Coronary artery (tissue), 2 donors: ENCODE measurements around the gene DHRS7C.
A peak's percentile ranks its signal among the peaks of the same experiment; 100 is the strongest.

Source experiments
- DNase-seq: peaks from one replicate; pipeline ENCODE4 v3.0.0-alpha.2; 2017; ENCODE audit warnings: low spot score
- H3K27ac ChIP-seq, 2 donors: fragments of 200-600 bp; sonication (generic); one replicate each; pipeline ENCODE4 v1.5.1; 2016 to 2019
- H3K4me3 ChIP-seq: fragments of 200-600 bp; sonication (generic); 2 replicates; pipeline ENCODE4 v1.5.1; 2016; ENCODE audit warnings: mild to moderate bottlenecking, moderate library complexity
- CTCF ChIP-seq: fragments of 200-600 bp; sonication (generic); IDR thresholded peaks from one replicate; pipeline ENCODE4 v1.5.1; 2019; ENCODE audit warnings: antibody characterized with exemption

The DHRS7C gene

GRCh38 chr17:9780552-9780951, 10.8 kb downstream of the DHRS7C start:
- no peak overlapping the region for H3K4me3 ChIP-seq
- TF ChIP-seq CTCF = no peak
- DNase-seq = no peak
- no peak overlapping the region for H3K27ac ChIP-seq

GRCh38 chr17:9776911-9777310, 14.5 kb downstream of the DHRS7C start:
- no peak for DNase-seq
- Histone ChIP-seq H3K4me3 (no peak overlapping the region), H3K27ac (no peak overlapping the region)
- TF ChIP-seq CTCF = no peak

- H3K27ac ChIP-seq = no peak overlapping the region
- DNase-seq = no peak
- H3K4me3 ChIP-seq = no peak overlapping the region
- no peak for TF ChIP-seq CTCF
Measured at GRCh38 chr17:9772658-9773057, 18.7 kb downstream of the DHRS7C start.

- TF ChIP-seq CTCF = no peak
- DNase-seq = peak; percentile 67
- H3K4me3 ChIP-seq = no peak overlapping the region
- H3K27ac ChIP-seq = no peak overlapping the region
Measured at GRCh38 chr17:9771465-9771864, 19.9 kb downstream of the DHRS7C start.

- no peak overlapping the region for H3K27ac ChIP-seq
- DNase-seq = no peak
- H3K4me3 ChIP-seq = no peak overlapping the region
- no peak for TF ChIP-seq CTCF
Measured at GRCh38 chr17:9769036-9769695, 22.2 kb downstream of the DHRS7C start.

- H3K27ac ChIP-seq = no peak overlapping the region
- peak; percentile 8 for DNase-seq
- peak; percentile 54 for TF ChIP-seq CTCF
- H3K4me3 ChIP-seq = no peak overlapping the region
Measured at GRCh38 chr17:9768381-9768934, 22.9 kb downstream of the DHRS7C start.

GRCh38 chr17:9767432-9767991, 23.9 kb downstream of the DHRS7C start:
- no peak overlapping the region for H3K27ac ChIP-seq
- no peak for TF ChIP-seq CTCF
- H3K4me3 ChIP-seq = no peak overlapping the region
- DNase-seq = peak; percentile 55
